Urothelium cell line (cell line): Measurements from ENCODE around the gene ARID5A.

Source experiments
- DNase-seq: peaks from one replicate; pipeline ENCODE4 v3.0.0; 2011; ENCODE audit warnings: low spot score, mixed read lengths
- FAIRE-seq: peaks from 2 replicates; lab custom pipeline; 2011; peaks lifted over from hg19 to GRCh38; lab: Jason Lieb, UNC

The ARID5A gene

GRCh38 chr2:96506016-96506906 is 30.3 kb upstream of the ARID5A start:
- DNase-seq, result no peak
- FAIRE-seq, result no peak

GRCh38 chr2:96506907-96507240 is 29.7 kb upstream of the ARID5A start:
- no peak for DNase-seq
- no peak for FAIRE-seq

GRCh38 chr2:96507957-96508520 is 28.5 kb upstream of the ARID5A start:
- peak; percentile 90 for DNase-seq
- FAIRE-seq, result peak; percentile 30

- FAIRE-seq (no peak), DNase-seq (no peak)
Measured at GRCh38 chr2:96508521-96509113, 27.9 kb upstream of the ARID5A start.

GRCh38 chr2:96509114-96509846 is 27.3 kb upstream of the ARID5A start:
- peak; percentile 94 for DNase-seq
- peak; percentile 99 for FAIRE-seq

DNA sequence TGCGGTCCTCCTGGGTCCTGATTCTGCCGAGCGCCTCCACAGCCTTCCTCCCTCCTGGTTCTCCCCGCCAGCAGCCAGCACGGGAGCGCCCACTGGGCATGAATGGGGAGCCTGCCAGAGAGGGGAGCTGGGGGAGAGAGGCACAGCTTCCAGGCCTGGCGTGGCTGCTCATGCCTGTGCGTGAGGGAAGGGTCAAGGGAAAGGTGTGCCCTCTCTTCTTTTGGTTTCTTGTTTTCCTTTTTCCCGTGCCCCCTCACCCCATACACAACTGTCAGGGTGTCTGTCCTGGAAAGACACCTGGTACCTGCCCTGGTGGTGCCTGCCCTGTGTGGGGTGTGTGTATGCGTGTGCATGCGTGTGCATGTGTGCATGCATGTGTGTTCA is 26.7 kb upstream of the ARID5A start:
- FAIRE-seq (no peak), DNase-seq (no peak)

- DNase-seq (no peak), FAIRE-seq (no peak)
Measured at GRCh38 chr2:96510931-96511595, 25.5 kb upstream of the ARID5A start.

DNA sequence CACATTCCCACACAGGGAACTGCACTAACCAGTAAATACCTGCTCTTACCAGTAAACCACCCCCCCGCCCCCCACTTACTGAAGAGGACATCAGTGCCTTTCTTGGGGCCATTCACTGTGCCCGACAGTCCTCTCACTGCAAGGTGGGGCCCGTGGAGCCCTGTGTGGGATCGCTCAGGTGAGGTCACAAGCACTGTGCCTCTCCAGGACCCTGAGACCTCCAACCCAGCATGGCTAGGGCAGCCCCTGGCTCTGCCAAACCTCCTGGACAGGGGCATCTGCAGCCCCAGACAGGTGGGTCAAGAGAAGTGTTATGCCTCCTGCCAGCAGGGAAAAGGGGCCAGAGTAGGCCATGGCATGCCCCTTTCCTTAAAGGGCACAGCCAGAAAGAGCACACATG is 24.7 kb upstream of the ARID5A start:
- no peak for FAIRE-seq
- no peak for DNase-seq

GRCh38 chr2:96512341-96512740 is 24.2 kb upstream of the ARID5A start:
- FAIRE-seq (no peak), DNase-seq (no peak)

GRCh38 chr2:96514521-96514920 is 22.0 kb upstream of the ARID5A start:
- DNase-seq (peak; percentile 63), FAIRE-seq (no peak)

DNA sequence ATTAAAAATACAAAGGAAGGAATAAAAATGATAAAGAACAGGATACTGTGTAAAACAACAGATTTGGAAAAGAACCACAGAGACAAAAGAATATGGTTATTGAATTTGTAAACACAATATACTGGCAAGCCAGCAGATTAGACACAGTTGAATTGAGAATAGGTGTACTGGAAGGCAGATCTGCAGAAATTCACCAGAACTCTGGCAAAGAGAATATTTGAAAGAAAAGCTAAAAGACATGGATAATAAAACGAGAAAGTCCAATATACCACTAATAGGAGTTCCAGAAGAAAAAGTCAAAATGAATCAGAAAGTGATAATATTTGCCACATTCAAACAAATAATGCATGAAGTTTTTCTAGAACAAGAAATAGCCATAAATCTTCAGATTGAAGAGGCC is 19.5 kb upstream of the ARID5A start:
- no peak for FAIRE-seq

DNA sequence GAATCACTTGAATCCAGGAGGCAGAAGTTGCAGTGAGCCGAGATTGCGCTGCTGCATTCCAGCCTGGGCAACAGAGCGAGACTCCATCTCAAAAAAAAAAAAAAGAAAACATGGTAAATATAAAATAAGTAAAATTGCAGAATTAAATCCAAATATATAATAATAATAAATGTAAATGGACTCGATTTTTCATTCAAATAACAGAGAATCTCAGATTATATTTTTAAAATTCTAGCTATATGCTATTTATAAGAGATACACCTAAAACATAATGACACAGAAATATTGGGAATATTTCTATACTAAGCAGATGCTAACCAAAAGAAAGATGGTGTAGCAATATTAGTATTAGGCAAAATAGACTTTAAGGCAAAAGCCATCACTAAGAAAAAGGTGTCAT is 16.3 kb upstream of the ARID5A start:
- no peak for DNase-seq
- no peak for FAIRE-seq

More for the DNA sequence above, 19.5 kb upstream of the ARID5A start:
- no peak for DNase-seq

GRCh38 chr2:96520697-96521096 is 15.9 kb upstream of the ARID5A start:
- FAIRE-seq (peak; percentile 5), DNase-seq (no peak)

DNA sequence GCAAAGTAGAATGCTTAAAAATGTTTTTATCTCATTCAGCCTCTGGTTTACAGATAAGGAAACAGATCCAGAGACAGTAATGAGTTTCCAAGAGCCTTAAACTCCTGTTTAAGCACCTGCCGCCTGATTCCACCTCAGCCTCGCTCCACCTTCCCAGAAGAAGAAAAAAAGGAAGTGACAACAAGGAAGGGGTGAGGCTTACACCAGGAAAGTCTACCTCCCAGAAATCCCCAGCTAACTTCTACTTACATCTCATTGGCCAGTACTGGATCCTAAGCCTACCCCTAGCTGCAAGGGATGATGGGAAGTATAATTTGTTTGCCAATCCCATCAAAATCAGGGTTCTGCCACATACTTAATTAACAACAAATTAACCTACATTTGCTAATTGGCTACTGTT is 15.3 kb upstream of the ARID5A start:
- DNase-seq (no peak), FAIRE-seq (no peak)

GRCh38 chr2:96522304-96523203 is 14.0 kb upstream of the ARID5A start:
- no peak for FAIRE-seq
- no peak for DNase-seq

- FAIRE-seq (no peak), DNase-seq (no peak)
Measured at GRCh38 chr2:96523659-96524481, 12.7 kb upstream of the ARID5A start.

DNA sequence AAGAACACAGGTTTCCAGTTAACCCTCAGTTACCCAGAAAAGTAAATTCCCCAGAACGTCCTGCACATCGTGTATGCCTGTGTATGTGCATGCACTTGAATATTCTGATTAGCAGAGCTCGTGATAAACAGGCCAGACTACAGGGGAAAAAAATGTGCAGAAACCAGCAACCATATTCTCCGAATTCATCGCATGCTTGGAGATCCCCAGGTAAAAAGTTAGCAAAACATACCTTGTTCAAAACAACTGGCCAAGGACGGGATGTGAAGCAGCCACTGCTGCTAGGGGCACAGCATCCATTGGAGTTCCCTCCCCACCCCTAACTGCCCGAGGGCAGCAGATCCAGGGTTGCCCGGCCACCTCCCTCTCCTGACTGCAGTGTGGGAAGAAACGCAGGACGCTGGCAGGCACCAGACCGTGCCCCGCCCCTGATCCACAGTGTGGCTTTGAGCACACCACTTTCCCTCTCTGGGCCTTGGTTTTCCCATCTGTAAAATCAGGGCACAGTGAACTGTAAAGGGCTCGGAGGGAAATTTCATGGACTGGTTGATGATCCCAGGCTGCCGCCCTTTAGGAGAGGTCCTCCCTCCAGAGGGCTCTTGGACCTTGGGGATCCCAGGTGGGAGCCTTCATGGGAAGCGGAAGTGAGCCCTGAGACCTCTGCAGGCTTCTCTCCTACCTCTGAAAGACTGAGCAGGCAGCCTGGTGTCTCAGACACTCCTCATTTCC is 11.9 kb upstream of the ARID5A start:
- FAIRE-seq (no peak), DNase-seq (no peak)

DNA sequence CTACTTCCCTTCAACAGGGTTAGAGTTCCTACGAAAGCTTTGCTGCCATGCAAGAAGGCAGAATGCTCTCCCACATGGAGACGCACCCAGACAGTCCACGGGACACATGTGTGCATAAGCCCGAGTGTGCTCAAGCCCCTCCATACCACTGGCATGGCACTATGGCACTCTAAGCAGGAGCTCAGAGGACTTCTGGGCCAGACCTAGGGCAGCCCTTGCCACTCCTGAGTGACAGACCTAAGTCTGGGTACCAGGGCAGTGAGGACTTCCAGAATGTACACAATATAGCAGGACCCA is 11.4 kb upstream of the ARID5A start:
- DNase-seq, result no peak
- FAIRE-seq, result no peak
